Hepatic stellate cell (primary cell): Measurements from ENCODE around the gene GATD1.
A peak's percentile ranks its signal among the peaks of the same experiment; 100 is the strongest.

Experiments
- DNase-seq: peaks from one replicate; pipeline ENCODE4 v3.0.0; 2011; ENCODE audit warnings: low spot score

Gene GATD1

GRCh38 chr11:778976-779954, 2.0 kb upstream of the GATD1 start:
- no peak for DNase-seq

DNA sequence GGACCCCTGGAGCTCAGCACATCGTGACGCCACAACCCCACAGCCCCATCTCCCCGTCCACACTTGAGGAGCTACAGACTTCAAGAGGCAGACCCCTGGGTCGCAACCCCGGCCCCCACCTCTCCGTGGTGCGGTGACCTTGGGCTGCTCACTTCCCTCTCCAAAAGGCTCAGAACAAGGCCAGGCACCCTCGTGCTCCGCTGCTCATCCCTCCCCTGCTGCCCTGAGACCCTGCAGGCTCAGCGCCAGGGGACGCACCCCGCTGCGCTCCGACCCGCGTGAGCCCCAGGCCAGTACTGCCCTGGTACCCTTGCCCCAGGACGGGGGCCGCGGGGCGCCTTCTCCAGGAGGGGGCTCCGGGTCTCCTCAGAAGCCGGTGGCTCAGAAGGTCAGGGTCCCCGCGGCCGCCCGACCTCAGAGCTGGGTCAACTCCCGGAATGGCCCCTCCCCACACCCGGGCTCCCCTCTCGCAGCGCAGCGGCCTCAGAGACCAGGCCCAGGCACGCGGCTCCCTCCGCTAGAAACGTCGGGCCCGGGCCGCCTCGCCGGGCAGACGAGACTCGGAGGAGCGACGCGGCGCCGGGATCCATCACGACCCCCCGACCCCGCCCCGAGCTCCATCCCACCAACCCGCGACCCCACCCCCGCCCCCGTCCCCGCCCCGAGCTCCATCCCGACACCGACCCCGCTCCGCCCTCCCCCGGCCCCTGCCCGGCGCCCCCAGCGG, 563 bp downstream of the GATD1 start:
- DNase-seq = peak; percentile 74

- DNase-seq = no peak
Measured at GRCh38 chr11:776263-776560, 1.1 kb downstream of the GATD1 start.

DNA sequence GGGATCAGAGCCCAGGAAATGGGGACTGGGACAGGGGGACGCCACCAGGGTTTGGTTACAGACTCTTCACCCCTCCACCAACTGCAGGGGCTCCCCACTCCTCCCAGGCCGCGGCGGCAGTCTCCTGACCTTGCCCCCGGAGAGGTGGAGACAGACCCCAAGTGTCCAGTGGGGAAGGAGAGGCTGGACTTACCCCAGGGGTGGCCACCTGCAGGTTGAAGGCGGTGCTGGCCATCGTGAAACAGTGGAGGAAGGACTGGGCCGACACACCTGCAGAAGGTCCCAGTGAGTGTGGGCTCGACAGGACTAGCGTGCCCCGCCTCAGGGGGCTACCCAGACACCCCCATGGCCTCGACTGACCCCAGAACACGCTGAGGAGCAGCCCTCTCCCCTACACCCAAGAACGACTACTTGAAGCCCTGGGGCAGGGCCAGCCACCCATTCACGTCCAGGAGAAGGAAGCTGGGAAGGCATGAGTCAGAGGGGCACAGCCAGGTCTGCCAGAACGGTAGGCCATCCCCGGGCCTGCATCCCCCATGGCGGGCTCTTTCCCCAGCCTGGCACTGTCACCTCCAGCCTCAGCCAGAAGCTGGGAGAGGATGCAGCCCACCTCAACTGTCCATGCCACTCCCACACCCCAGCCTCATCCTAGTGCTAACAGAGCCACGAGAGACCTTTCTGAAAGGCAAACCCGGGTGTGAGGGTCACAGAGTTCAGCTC, 2.3 kb downstream of the GATD1 start:
- DNase-seq = no peak

- no peak for DNase-seq
Measured at GRCh38 chr11:773830-774229, 3.5 kb downstream of the GATD1 start.

DNA sequence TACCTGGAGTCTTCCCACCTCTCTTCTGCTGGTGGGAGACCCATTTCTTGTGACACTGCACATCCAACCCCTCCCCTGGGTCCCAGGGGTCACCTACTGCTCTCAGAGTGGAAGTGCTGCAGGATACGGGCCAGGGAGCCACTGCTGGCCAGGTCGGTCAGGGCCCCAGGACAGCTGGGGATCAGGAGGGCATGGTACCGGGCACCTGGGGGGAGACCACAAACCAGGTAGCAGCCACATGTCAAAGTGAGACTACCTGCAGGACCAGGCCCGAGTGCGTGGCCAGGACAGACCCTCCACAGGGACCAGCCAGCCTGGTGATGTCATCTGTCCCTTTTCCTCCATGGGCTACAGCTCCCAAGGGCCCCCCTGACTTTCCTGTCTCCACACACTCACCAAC, 3.9 kb downstream of the GATD1 start:
- no peak for DNase-seq

DNA sequence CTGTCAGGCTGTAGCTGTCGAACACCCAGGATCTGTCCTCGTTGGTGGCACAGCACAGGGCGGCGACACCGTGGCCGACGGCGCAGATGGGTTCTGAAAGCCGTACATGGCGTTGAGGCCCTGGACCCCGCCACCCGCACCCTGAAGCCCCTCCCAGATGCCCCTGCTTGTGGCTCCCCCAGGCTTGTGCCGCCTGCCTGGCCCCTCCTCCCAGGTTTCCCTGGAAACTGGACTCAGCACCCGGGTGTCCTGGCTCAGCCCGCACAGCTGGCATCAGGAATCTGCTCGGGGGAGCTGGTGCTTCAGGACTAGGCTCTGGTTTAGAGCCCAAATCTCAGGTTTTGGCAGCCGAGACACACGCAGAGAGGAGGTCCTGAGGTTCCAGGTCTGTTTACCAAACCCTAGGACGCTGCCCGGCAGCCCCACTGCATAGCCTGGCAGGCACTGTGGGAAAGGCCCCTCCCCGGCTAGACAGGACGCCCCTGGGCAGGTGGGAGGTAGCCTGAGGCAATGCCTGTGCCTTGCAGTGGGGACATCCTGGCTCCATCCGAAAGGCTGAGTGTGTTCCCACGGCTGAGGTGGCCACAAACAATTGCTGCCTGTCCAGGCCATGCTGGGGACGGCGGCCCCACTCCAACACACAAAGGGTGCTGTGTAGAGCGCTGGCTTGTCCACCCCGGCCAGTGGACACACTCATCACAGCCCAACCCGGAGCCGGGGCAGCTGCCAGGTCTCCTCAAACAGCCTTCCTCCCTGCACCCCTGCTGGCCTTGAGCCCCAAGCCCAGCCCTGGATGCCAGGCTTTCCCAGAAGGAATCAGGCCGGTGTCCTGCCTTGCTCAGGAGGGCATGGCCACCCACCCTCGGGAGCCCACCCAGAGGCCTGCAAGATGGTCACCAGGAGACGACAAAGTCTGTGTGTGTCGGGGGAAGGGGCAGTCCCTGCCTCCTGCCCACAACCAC, 4.6 kb downstream of the GATD1 start:
- DNase-seq = no peak

GRCh38 chr11:771617-772204, 5.6 kb downstream of the GATD1 start:
- no peak for DNase-seq

- no peak for DNase-seq
Measured at GRCh38 chr11:770642-771616, 6.4 kb downstream of the GATD1 start.

GRCh38 chr11:769887-770641, 7.2 kb downstream of the GATD1 start:
- no peak for DNase-seq

GRCh38 chr11:767238-767637, 10.0 kb downstream of the GATD1 start:
- DNase-seq = no peak

- no peak for DNase-seq
Measured at GRCh38 chr11:766936-767210, 10.4 kb downstream of the GATD1 start.

- DNase-seq = no peak
Measured at GRCh38 chr11:766106-766935, 11.0 kb downstream of the GATD1 start.

- DNase-seq = no peak
Measured at GRCh38 chr11:765802-766091, 11.5 kb downstream of the GATD1 start.

DNA sequence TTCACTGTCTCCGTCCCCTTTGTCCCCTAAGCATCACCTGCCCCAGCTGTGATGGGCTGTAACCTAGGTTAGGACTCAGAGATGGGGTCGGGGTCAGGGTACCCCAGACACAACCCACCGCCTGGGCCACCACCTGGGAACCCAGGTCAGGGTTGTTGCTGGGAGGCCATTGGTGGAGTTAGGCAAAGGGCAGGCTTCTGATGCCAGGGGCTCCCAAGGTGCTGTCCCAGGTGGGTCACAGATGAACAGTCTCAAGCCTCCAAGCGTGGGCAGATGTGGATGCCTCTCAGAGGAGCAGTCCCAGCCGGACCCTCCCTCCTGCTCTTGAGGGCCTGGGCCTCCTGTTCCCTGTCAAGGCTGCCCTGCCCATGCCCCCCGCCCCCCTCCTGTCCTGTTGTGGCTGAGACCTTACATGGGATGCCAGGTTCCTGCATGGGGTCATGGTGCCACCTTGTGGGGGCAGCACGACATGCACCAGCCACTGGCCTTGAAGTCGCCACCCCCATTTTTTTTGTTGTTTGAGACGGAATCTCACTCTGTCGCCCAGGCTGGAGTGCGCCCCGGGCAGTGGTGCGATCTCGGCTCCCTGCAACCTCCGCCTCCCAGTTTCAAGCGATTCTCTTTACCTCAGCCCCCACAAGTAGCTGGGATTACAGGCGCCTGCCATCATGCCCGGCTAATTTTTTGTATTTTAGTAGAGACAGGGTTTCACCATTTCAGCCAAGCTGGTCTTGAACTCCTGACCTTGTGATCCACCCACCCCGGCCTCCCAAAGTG, 12.1 kb downstream of the GATD1 start:
- DNase-seq = peak; percentile 61

GRCh38 chr11:764322-765024, 12.8 kb downstream of the GATD1 start:
- DNase-seq = no peak

- no peak for DNase-seq
Measured at GRCh38 chr11:763549-764321, 13.6 kb downstream of the GATD1 start.
